ENCODE results near the gene CACNA1C. TPM values are rescaled to one million over a fixed set of nuclear protein-coding genes. Genes with fewer than 3 reads are reported as not detected.

The CACNA1C gene
- total RNA-seq, 2 experiments from 2014 or later: 0.69 to 1.4 TPM

- no TSS peak for BruUV-seq (replicated peaks)
- no peak for TF ChIP-seq EZH2phosphoT487 (IDR thresholded peaks at IDR 0.05; ENCODE audit: borderline replicate concordance, low read depth, low read length)
- no peak for TF ChIP-seq CTCF (conservative IDR thresholded peaks at IDR 0.05; ENCODE audit: low read length)
- no peaks in the 10 kb centered on the region for H3K79me2 ChIP-seq (ENCODE audit: insufficient read depth, low read depth, low read length)
- ChIA-PET POLR2A (no interaction called here), CTCF (ENCODE audit: unreplicated experiment) (no interaction called here)
- H4K20me1 ChIP-seq (ENCODE audit: insufficient read depth, low read length): no peaks in the 10 kb centered on the region
- intact Hi-C loops (cut with micrococcal nuclease; ENCODE audit: unreplicated experiment): no loop called here
- no peaks in the 10 kb centered on the region for H3K9me2 ChIP-seq (ENCODE audit: insufficient read depth, low read length)
- no peak overlapping the region for H2AFZ ChIP-seq (ENCODE audit: low read length)
- no peaks in the 10 kb centered on the region for H3K9me3 ChIP-seq (ENCODE audit: low read length)
- H3K36me3 ChIP-seq (ENCODE audit: insufficient read depth, low read length): no peaks in the 10 kb centered on the region
- H3K4me3 ChIP-seq (ENCODE audit: low read depth, low read length, poor library complexity, severe bottlenecking): no peak overlapping the region
- H3K4me1 ChIP-seq (ENCODE audit: insufficient read depth, low read length, poor library complexity, severe bottlenecking): peaks cover 6% of the 10 kb centered on the region
- no peak overlapping the region for H3K27ac ChIP-seq (ENCODE audit: low read depth, low read length, poor library complexity, severe bottlenecking)
- no peak overlapping the region for H3K4me2 ChIP-seq (ENCODE audit: low read length)
- DNase-seq (ENCODE audit: low spot score): no peak
These were observed 101.7 kb downstream of the CACNA1C start for GRCh38 chr12:2154521-2154920.

- POLR2A ChIA-PET: interaction anchor here (0.5 kb wide), 1 partner anchor 1672 kb away, joined by 3 read pairs; no protein-coding TSS in a partner anchor
- H3K4me3 ChIP-seq (ENCODE audit: low read depth, low read length, poor library complexity, severe bottlenecking): no peak overlapping the region
- BruUV-seq (replicated peaks): no TSS peak
- CTCF ChIA-PET (ENCODE audit: unreplicated experiment): no interaction called here
- no peaks in the 10 kb centered on the region for H4K20me1 ChIP-seq (ENCODE audit: insufficient read depth, low read length)
- H3K36me3 ChIP-seq (ENCODE audit: insufficient read depth, low read length): no peaks in the 10 kb centered on the region
- DNase-seq (ENCODE audit: low spot score): no peak
- TF ChIP-seq EZH2phosphoT487 (IDR thresholded peaks at IDR 0.05; ENCODE audit: borderline replicate concordance, low read depth, low read length) (no peak), CTCF (conservative IDR thresholded peaks at IDR 0.05; ENCODE audit: low read length) (no peak)
- H3K9me3 ChIP-seq (ENCODE audit: low read length): no peaks in the 10 kb centered on the region
- intact Hi-C loops (cut with micrococcal nuclease; ENCODE audit: unreplicated experiment): no loop called here
- peaks cover 6% of the 10 kb centered on the region for H3K4me1 ChIP-seq (ENCODE audit: insufficient read depth, low read length, poor library complexity, severe bottlenecking)
- no peak overlapping the region for H3K27ac ChIP-seq (ENCODE audit: low read depth, low read length, poor library complexity, severe bottlenecking)
- no peak overlapping the region for H3K4me2 ChIP-seq (ENCODE audit: low read length)
- no peak overlapping the region for H2AFZ ChIP-seq (ENCODE audit: low read length)
- H3K79me2 ChIP-seq (ENCODE audit: insufficient read depth, low read depth, low read length): no peaks in the 10 kb centered on the region
- H3K9me2 ChIP-seq (ENCODE audit: insufficient read depth, low read length): no peaks in the 10 kb centered on the region
These were observed 103.5 kb downstream of the CACNA1C start for GRCh38 chr12:2156333-2156732.

DNA sequence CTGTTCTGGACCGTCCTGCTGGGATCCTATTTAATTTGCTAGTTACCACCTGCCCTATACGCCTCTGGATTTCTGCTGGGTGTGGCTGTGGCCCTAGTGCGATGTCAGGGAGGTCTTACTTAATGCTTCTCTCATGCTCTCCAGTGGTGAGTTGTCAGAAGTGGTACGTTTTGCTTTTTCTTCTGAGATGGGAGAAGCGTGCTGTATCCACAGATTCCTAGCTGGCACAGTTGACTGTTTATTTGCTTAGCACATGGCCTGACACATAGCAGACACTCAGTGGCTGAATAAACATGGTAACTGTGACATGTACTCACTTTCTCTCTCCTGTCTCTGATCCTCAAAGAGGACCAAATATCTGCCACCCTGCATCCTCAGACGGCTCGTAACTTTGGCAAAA is 107.3 kb downstream of the CACNA1C start:
- intact Hi-C loops (cut with micrococcal nuclease; ENCODE audit: unreplicated experiment): no loop called here
- ChIA-PET POLR2A (no interaction called here), CTCF (ENCODE audit: unreplicated experiment) (no interaction called here)
- H3K79me2 ChIP-seq (ENCODE audit: insufficient read depth, low read depth, low read length): no peaks in the 10 kb centered on the region
- no TSS peak for BruUV-seq (replicated peaks)
- H3K36me3 ChIP-seq (ENCODE audit: insufficient read depth, low read length): no peaks in the 10 kb centered on the region
- H3K27ac ChIP-seq (ENCODE audit: low read depth, low read length, poor library complexity, severe bottlenecking): no peak overlapping the region
- H3K4me1 ChIP-seq (ENCODE audit: insufficient read depth, low read length, poor library complexity, severe bottlenecking): no peaks in the 10 kb centered on the region
- no peaks in the 10 kb centered on the region for H3K9me2 ChIP-seq (ENCODE audit: insufficient read depth, low read length)
- H3K4me3 ChIP-seq (ENCODE audit: low read depth, low read length, poor library complexity, severe bottlenecking): no peak overlapping the region
- no peak overlapping the region for H3K4me2 ChIP-seq (ENCODE audit: low read length)
- no peak for DNase-seq (ENCODE audit: low spot score)
- no peak overlapping the region for H2AFZ ChIP-seq (ENCODE audit: low read length)
- H4K20me1 ChIP-seq (ENCODE audit: insufficient read depth, low read length): no peaks in the 10 kb centered on the region
- no peaks in the 10 kb centered on the region for H3K9me3 ChIP-seq (ENCODE audit: low read length)
- TF ChIP-seq CTCF (conservative IDR thresholded peaks at IDR 0.05; ENCODE audit: low read length) (no peak), EZH2phosphoT487 (IDR thresholded peaks at IDR 0.05; ENCODE audit: borderline replicate concordance, low read depth, low read length) (no peak)
